Stimulated activated CD4-positive, alpha-beta T cell treated with anti-CD3 and anti-CD28 coated beads, Interleukin-1b, Interleukin-23, amount 100 ng/mL, for 1 hour (primary cell): Measurements from ENCODE around the gene ARPC5L.
"Not testable (repeated sequence)": the region's sequence is repeated elsewhere in the genome, so short reads cannot be mapped to it uniquely, and the experiment has no call there.

Experiments used
- DNase-seq, 2 donors: peaks; one replicate each; pipeline ENCODE4 v3.0.0-alpha.2; 2020; ENCODE audit warnings: low read depth in 2 of 2

The ARPC5L gene

GRCh38 chr9:124894035-124894740, 32.3 kb downstream of the ARPC5L start:
- no peak for DNase-seq

- DNase-seq: no peak
Measured at GRCh38 chr9:124894741-124895170, 32.8 kb downstream of the ARPC5L start.

GRCh38 chr9:124897570-124898460, 35.9 kb downstream of the ARPC5L start:
- no peak for DNase-seq

GRCh38 chr9:124899845-124900244, 37.9 kb downstream of the ARPC5L start:
- DNase-seq: no peak

GRCh38 chr9:124906966-124907365, 45.0 kb downstream of the ARPC5L start:
- no peak for DNase-seq

- no peak for DNase-seq
Measured at GRCh38 chr9:124908098-124908497, 46.2 kb downstream of the ARPC5L start.

GRCh38 chr9:124911766-124912165, 49.8 kb downstream of the ARPC5L start:
- DNase-seq: no peak

- DNase-seq: no peak
Measured at GRCh38 chr9:124913378-124913777, 51.4 kb downstream of the ARPC5L start.

- DNase-seq: no peak
Measured at GRCh38 chr9:124914753-124915405, 52.9 kb downstream of the ARPC5L start.

- not testable (repeated sequence) for DNase-seq
Measured at GRCh38 chr9:124920394-124920793, 58.5 kb downstream of the ARPC5L start.
